Astrocyte (in vitro differentiated cells and primary cell): ENCODE measurements around the gene ZDHHC14. TPM values are rescaled to one million over a fixed set of nuclear protein-coding genes. Genes with fewer than 3 reads are reported as not detected.

Experiments
- DNase-seq: peaks from one replicate; pipeline ENCODE4 v3.0.0-alpha.2; 2010; ENCODE audit warnings: low read depth
- FAIRE-seq: peaks from 2 replicates; lab custom pipeline; 2011; peaks lifted over from hg19 to GRCh38; lab: Jason Lieb, UNC
- H2AFZ ChIP-seq: 2 replicates; pipeline ENCODE4 v1.6.0; 2012; ENCODE audit warnings: low read depth, low read length, inconsistent platforms
- H3K27ac ChIP-seq: 2 replicates; pipeline ENCODE4 v1.5.1; 2011; ENCODE audit warnings: low read depth, low read length, inconsistent platforms
- H3K27me3 ChIP-seq: 2 replicates; pipeline ENCODE4 v1.6.0; 2011; ENCODE audit warnings: low read length, inconsistent platforms; ENCODE audit not compliant: insufficient read depth
- H3K36me3 ChIP-seq: 2 replicates; pipeline ENCODE4 v1.5.1; 2011; ENCODE audit warnings: low read length, inconsistent platforms; ENCODE audit not compliant: insufficient read depth
- H3K4me1 ChIP-seq: 2 replicates; pipeline ENCODE4 v1.5.1; 2011; ENCODE audit warnings: low read length, inconsistent platforms; ENCODE audit not compliant: insufficient read depth
- H3K4me2 ChIP-seq: 2 replicates; pipeline ENCODE4 v1.6.0; 2012; ENCODE audit warnings: low read length, inconsistent platforms
- H3K4me3 ChIP-seq: 2 replicates; pipeline ENCODE4 v1.5.1; 2011; ENCODE audit warnings: low read depth, mild to moderate bottlenecking, low read length, inconsistent platforms; ENCODE audit not compliant: insufficient read depth
- H3K79me2 ChIP-seq: 2 replicates; pipeline ENCODE4 v1.6.0; 2012; ENCODE audit warnings: mild to moderate bottlenecking, low read length, inconsistent platforms; ENCODE audit not compliant: insufficient read depth
- H3K9ac ChIP-seq: 2 replicates; pipeline ENCODE4 v1.6.0; 2012; ENCODE audit warnings: mild to moderate bottlenecking, low read length, inconsistent platforms
- H3K9me3 ChIP-seq: 2 replicates; pipeline ENCODE4 v1.5.1; 2012; ENCODE audit warnings: low read depth, mild to moderate bottlenecking, low read length, inconsistent platforms; ENCODE audit not compliant: insufficient read depth
- H4K20me1 ChIP-seq: 2 replicates; pipeline ENCODE4 v1.6.0; 2012; ENCODE audit warnings: low read length, inconsistent platforms; ENCODE audit not compliant: insufficient read depth
- H3K27ac Mint-ChIP-seq: one replicate; pipeline ENCODE4 v1.8.0; 2021; ENCODE audit warnings: mild to moderate bottlenecking, mixed read lengths; ENCODE audit not compliant: unreplicated experiment
- H3K27me3 Mint-ChIP-seq: one replicate; pipeline ENCODE4 v1.8.0; 2021; ENCODE audit warnings: low read depth, mixed read lengths; ENCODE audit not compliant: unreplicated experiment
- H3K36me3 Mint-ChIP-seq: one replicate; pipeline ENCODE4 v1.8.0; 2021; ENCODE audit warnings: low read depth, mixed read lengths; ENCODE audit not compliant: unreplicated experiment
- H3K4me1 Mint-ChIP-seq: one replicate; pipeline ENCODE4 v1.8.0; 2021; ENCODE audit warnings: low read depth, mixed read lengths; ENCODE audit not compliant: unreplicated experiment
- H3K4me3 Mint-ChIP-seq: one replicate; pipeline ENCODE4 v1.8.0; 2021; ENCODE audit warnings: mild to moderate bottlenecking, moderate library complexity, mixed read lengths; ENCODE audit not compliant: unreplicated experiment
- H3K9me3 Mint-ChIP-seq: one replicate; pipeline ENCODE4 v1.8.0; 2021; ENCODE audit warnings: mild to moderate bottlenecking, mixed read lengths; ENCODE audit not compliant: unreplicated experiment
- EZH2 ChIP-seq: IDR thresholded peaks from 2 replicates; pipeline ENCODE4 v1.6.1; 2012; ENCODE audit warnings: mild to moderate bottlenecking, low read length, inconsistent platforms; ENCODE audit not compliant: insufficient read depth
- total RNA-seq: library from RNA; stranded (reverse); gene quantifications from 2 replicates; pipeline ENCODE4 v1.2.1, GENCODE V29; 2021
- TF ChIP-seq, protein P1 (sequence below): IDR thresholded peaks from 2 replicates; pipeline ENCODE4 v1.5.1; 2011; ENCODE audit warnings: low read depth, mild to moderate bottlenecking, inconsistent platforms, low read length, moderate library complexity; ENCODE audit not compliant: insufficient read depth

ZDHHC14 gene
- total RNA-seq, 1 donor from 2014 or later, result 7.2 TPM

DNA sequence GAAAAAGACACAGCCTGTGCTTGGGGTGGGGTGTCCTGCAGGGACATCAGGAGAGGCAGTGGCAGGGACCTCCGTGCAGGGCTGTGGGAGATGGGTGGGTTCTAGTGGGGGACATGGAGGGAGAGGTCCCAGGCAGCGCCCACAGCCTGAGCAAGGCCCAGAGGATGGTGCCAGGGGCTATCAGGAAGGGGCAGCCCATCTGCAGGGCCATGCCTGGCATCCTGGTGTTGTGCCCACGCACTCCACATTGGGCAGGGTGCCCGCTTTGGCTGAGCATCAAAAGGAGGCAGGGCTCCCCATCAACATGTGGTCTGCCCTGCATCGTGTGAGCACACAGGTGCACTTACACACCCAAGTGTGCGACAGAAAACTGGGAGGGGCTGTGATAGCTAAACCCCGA lies 257.8 kb downstream of the ZDHHC14 start:
- H2AFZ ChIP-seq, result no peak overlapping the region
- H3K4me1 ChIP-seq, result no peaks in the 10 kb centered on the region
- no peak overlapping the region for H3K27ac ChIP-seq
- Mint-ChIP-seq H3K9me3 (no peaks in the 10 kb centered on the region), H3K27me3 (peaks cover 15% of the 10 kb centered on the region), H3K4me1 (peaks cover 9% of the 10 kb centered on the region), H3K4me3 (no peak overlapping the region), H3K36me3 (peaks cover 3% of the 10 kb centered on the region), H3K27ac (no peak overlapping the region)
- no peaks in the 10 kb centered on the region for H4K20me1 ChIP-seq
- DNase-seq, result no peak
- FAIRE-seq, result no peak
- no peaks in the 10 kb centered on the region for H3K9me3 ChIP-seq
- H3K4me3 ChIP-seq, result no peak overlapping the region
- no peak overlapping the region for H3K9ac ChIP-seq
- H3K79me2 ChIP-seq, result no peaks in the 10 kb centered on the region
- H3K36me3 ChIP-seq, result no peaks in the 10 kb centered on the region
- no peak overlapping the region for H3K4me2 ChIP-seq
- TF ChIP-seq EZH2, result no peak
- TF ChIP-seq, protein P1, sequence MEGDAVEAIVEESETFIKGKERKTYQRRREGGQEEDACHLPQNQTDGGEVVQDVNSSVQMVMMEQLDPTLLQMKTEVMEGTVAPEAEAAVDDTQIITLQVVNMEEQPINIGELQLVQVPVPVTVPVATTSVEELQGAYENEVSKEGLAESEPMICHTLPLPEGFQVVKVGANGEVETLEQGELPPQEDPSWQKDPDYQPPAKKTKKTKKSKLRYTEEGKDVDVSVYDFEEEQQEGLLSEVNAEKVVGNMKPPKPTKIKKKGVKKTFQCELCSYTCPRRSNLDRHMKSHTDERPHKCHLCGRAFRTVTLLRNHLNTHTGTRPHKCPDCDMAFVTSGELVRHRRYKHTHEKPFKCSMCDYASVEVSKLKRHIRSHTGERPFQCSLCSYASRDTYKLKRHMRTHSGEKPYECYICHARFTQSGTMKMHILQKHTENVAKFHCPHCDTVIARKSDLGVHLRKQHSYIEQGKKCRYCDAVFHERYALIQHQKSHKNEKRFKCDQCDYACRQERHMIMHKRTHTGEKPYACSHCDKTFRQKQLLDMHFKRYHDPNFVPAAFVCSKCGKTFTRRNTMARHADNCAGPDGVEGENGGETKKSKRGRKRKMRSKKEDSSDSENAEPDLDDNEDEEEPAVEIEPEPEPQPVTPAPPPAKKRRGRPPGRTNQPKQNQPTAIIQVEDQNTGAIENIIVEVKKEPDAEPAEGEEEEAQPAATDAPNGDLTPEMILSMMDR, result no peak
- H3K27me3 ChIP-seq, result peaks cover 3% of the 10 kb centered on the region

DNA sequence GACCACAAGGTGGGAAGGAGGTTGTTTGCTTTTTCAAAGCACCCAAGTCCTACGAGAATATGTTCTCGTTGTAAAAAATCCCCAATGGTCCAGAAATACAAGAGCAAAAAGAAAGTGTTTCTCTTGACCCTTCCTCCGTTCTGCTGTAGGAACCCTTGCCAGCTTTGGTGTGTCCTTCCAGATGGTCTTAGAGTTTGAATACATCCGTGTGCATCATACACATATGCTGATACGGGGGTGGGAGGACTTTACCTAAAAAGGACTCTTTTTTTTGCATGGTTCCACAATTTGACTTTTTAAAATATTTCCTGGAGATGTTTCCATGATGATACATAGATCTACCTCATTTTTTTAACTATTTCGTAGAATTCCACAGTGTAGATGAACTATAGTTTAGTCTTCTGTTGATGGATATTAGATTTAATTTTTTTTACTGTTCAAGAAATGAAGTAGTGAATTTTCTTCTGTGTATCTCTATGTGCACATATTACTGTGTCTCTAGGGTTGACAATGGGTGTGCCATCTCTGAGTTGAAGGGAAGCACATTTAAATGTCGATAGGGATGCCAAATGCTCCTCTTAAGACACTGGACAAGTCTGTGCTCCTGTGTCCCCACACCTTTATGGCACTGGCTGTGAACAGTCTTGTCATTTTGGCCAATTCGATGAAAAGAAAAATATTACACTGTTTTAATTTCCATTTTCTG lies 259.9 kb downstream of the ZDHHC14 start:
- TF ChIP-seq EZH2, result no peak
- TF ChIP-seq, protein P1, result no peak
- Histone ChIP-seq H3K4me2 (no peak overlapping the region), H3K79me2 (no peaks in the 10 kb centered on the region), H3K27me3 (peaks cover 3% of the 10 kb centered on the region), H2AFZ (no peak overlapping the region), H3K4me3 (no peak overlapping the region), H3K36me3 (no peaks in the 10 kb centered on the region), H3K27ac (no peak overlapping the region), H3K9me3 (no peaks in the 10 kb centered on the region), H3K9ac (no peak overlapping the region), H4K20me1 (no peaks in the 10 kb centered on the region), H3K4me1 (no peaks in the 10 kb centered on the region)
- no peak for FAIRE-seq
- Mint-ChIP-seq H3K4me1 (peaks cover 4% of the 10 kb centered on the region), H3K9me3 (peaks cover 3% of the 10 kb centered on the region), H3K27me3 (peaks cover 13% of the 10 kb centered on the region), H3K27ac (no peak overlapping the region), H3K36me3 (peaks cover 5% of the 10 kb centered on the region), H3K4me3 (no peak overlapping the region)
- DNase-seq, result no peak

DNA sequence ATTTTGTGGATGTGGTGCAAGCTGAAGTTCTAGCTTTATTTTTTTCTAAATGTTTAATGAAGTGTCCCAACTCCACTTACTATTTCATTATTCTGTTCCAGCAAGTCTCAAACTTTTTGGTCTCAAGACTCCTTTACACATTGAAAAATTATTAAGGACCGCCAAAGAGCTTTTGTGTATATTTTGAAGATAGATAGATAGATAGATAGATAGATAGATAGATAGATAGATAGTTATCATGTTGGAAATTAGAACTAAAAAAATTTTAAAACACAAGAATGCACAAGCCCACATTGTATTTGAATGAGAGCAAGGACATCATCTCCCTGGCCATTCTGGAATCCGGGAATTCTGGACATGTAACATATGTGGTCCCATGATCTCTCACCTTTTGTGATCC lies 260.8 kb downstream of the ZDHHC14 start:
- TF ChIP-seq, protein P1, result no peak
- no peak for TF ChIP-seq EZH2
- no peak overlapping the region for H3K4me2 ChIP-seq
- Mint-ChIP-seq H3K9me3 (peaks cover 3% of the 10 kb centered on the region), H3K27ac (no peak overlapping the region), H3K4me1 (peaks cover 3% of the 10 kb centered on the region), H3K4me3 (no peak overlapping the region), H3K36me3 (peaks cover 5% of the 10 kb centered on the region), H3K27me3 (peaks cover 13% of the 10 kb centered on the region)
- H3K27me3 ChIP-seq, result peaks cover 1% of the 10 kb centered on the region
- FAIRE-seq (no peak), DNase-seq (no peak)
- H3K9me3 ChIP-seq, result no peaks in the 10 kb centered on the region
- H3K79me2 ChIP-seq, result no peaks in the 10 kb centered on the region
- no peak overlapping the region for H3K27ac ChIP-seq
- H3K36me3 ChIP-seq, result no peaks in the 10 kb centered on the region
- H3K9ac ChIP-seq, result no peak overlapping the region
- no peaks in the 10 kb centered on the region for H3K4me1 ChIP-seq
- no peak overlapping the region for H2AFZ ChIP-seq
- H4K20me1 ChIP-seq, result no peaks in the 10 kb centered on the region
- H3K4me3 ChIP-seq, result no peak overlapping the region
